HG02870 (cell line): ENCODE measurements around the gene GPR107.

Experiments used
- ATAC-seq: cut with Tn5 transposase; IDR thresholded peaks from one replicate; pipeline ENCODE4 v1.9.1; 2021; ENCODE audit warnings: mild to moderate bottlenecking, moderate library complexity; ENCODE audit not compliant: unreplicated experiment

Gene GPR107

DNA sequence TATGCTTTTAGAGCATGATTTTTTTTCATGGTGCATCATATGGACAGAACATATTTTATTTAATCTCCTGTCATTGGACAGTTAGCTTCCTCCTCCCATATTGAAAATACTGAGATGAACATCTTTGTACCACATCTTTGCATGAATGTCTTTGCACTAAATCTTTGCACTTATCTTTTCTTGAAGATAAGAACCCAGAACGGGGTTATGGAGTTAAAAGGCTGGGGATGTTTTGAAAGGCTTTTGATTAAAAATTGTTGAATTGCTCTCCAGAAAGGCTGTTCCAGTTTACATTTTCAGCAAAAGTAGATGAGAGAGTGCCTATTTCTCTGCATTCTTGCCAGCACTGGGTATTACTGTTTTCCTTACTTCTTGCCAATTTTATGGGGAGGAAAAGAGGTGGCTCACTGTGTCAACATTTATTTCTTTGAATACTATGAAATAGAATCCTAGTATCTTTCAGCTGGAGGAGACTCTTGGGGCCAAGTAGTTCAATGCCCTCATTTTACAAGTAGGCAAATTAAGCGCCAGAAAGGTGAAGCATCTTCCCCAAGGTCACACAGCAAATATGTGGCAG is 125.7 kb downstream of the GPR107 start:
- ATAC-seq: no peak

DNA sequence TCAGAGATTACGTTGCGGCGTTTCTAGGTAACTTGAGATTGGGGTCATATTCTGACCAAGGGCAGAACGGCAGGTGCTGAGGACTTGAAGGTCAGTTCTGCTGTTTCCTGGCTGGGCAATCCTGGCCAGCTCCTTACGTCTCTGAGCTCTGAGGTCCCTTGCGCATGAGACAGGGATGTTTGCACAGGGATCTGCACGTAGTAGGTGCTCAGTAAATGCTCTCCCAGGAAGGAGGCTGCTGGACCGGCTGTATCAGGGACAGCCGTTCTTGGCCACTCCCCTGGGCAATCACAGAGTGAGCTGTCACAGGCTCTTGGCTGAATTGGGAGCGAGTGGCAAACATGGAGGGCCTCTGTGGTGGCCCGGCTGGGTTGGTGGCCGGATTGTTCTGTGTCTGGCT is 126.8 kb downstream of the GPR107 start:
- no peak for ATAC-seq

DNA sequence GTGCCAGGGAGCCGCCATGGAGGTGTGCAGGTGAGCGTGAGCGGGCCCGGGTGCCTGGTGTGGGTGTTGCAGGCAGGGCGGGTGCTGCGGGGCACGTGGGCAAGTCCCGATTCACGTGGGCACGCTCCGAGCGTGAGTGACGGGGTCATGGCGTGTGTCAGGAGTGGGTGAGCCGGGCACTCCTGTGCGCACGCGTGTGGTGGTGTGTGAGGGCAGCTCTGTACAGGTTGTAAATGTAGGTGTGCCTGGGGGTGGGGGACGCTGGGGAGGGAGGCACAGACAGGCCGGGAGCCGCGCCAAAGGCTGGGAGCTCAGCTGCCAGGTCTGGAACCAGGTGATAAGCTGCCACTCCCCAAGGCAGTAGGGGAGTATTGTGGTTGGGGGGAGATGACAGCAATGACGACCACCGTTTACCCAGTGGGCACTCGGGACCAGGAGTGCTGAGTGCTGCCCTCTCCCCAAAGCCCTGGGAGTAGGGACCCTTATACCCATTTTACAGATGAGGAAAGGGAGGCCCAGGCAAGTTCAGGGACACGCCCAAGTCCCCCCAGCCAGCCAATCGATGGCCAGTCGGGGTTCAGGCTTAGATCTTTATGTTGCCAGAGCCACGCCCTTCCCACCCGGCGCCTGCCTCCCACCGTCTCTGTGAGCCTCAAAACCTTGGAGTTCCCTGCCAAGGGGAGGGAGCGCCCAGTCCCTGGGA is 128.1 kb downstream of the GPR107 start:
- ATAC-seq: no peak

DNA sequence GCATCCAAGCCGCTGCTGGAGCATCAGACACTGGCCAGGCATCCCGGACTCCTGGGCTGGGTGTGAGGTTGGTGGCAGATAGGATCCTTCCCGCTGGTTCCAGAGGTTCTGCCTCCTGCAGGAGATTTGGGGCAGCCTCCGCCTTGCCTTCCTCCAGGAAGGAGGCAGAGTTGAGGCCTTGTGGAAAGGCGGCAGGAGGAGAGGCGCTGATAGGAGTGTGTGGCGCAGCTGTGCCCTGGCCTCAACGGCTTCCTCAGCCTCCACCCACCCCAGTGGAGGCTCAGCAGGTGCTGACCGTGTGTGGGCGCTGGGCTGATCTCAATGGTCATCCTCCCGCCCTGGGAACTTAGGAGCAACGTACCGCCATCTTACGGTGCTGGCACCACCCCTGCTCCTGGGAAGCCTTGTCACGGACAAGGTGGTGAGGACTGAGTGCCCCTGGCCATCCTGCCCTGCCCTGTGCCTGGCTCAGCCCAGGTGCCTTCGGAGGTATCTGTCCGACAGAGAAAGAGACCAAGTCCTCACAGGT is 128.7 kb downstream of the GPR107 start:
- ATAC-seq: no peak

DNA sequence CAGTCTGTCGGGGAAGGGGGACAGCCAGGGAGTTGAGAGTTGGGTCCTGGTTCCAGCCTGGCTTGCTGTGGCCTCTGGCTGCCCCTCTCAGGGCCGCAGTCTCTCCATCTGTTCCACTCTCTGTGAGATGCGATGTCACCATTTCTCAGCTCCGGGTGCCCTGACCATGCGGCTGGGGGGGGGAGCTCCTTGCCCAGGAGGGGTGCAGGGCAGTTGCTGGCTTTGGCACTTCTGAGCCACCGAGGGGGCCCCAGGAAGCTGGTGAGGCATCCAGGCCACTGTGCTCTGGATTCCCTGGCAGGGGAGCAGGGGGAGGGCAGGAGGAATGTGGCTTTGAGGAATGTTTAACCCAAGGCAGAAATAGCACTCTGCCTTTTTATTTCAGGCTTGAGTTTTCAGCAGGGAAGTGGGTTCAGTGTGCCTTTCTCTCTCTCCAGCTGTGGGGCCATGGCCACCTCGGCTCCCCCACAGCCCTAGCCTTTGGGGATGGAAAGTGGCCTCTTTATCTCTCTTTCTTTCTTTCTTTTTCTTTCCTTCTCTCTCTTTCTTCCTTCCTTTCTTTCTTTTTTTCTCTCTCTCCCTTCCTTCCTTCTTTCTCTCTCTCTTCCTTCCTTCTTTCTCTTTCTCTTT is 129.5 kb downstream of the GPR107 start:
- ATAC-seq: no peak

DNA sequence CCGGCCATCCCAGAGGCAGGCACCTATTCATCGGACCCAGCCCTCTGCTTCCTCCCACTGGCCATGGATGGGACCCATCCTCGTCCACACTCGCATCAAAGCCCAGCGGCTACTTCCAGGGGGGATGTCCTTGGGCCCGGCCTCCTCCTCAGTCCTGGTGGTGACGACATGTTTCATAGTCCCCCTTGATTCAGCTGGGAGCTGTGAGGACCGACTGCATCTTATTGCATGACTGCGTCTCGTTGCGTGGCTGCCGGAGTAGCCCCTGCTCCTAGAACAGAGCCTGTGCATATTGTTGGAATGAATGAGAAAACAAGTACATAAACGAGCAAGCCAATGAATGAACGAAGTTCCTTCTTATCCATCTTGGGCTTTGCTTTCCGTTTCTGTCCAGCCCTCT is 131.3 kb downstream of the GPR107 start:
- no peak for ATAC-seq

DNA sequence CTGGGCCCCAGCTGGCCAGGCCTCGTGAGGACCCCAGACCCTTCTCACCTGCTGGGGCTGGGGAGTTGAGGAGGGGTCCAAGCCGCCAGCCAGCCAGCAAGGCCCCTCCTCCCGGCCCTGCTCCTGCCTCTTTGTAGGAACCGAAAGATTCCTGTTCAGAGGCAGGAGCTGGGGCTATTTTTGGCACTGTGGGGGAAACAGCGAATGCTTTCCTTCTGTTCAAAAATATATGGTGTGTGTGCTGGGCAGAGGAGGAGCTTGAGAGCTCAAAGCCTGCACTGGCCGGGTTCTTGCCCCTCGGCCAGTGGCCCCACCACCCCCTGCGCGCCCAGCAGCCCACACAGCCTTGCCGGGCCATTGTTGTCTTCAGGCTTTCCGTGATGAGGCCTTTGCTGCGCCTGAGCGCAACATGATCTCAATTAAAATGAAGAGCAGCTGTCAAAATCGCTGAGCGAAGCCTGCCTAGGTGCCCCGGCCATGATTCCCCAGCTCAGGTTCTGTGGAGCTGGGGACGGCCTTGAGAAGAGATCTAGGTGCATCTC is 131.9 kb downstream of the GPR107 start:
- no peak for ATAC-seq

DNA sequence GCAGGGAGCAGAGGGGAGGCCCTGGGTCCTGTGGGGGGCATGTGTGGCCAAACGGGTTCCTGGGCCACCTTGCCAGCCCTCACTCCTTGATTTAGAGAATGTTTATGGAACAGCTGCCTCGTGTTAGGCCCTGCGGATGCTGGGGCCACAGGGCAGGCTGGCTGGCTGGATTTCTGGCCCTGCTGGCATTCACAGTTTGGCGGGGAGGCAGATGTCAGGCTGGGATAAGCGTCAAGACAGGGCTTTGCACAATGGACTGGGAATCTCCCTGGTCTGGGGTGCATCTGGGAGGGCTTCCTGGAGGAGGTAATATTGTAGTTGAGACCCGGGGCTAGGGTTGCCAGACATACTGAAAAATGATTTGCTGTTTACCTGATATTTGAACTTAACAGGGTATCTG is 132.3 kb downstream of the GPR107 start:
- ATAC-seq: no peak

DNA sequence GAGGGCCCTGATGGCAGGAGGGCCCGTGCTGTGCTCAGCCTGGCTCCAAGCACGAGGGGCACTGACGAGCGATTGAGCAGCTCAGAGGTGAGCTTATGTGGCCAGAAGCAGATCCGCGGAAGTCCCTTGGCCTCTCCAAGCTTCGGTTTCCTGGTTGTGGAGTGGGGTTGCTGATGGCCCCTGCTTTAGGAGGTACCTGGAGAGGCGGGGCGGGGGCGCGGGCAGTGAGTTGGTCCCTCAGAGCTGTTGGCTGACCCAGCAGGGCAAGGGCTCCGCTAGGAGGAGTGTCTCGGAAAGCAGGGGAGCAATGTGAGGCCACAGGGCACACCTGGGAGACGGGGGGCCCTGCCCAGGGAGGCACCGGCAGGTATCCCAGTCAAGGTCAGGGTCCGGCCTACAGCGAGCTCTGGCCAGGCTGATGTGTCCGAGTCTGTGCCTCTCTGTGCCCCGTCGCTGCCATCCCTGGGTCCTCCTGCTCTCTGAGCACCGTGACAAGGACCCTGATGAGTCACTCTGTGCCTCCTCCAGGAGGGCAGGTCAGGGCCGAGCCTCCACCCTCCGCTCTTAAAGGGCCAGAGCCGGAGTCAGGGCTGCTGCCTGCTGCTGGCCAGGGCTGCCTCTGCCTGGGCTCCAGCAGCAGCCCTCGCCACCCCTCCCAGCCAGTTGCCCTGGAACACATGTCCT is 133.3 kb downstream of the GPR107 start:
- ATAC-seq: no peak

DNA sequence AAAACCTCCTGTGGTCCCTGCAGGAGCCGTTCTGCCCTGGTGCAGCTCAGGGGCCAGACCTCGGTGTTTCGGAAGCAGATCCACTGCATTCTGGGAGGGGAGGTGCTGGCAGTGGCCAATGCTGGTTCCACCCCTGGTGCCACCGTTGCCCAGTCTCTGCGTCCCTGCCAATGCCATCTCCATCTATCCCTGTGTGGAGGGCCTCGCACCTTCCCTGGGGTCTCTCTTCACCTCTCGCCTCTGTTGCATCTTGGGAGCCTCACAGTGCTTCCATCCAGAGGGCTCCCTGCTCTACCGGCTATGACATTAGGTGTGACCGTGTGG is 133.8 kb downstream of the GPR107 start:
- ATAC-seq: no peak

DNA sequence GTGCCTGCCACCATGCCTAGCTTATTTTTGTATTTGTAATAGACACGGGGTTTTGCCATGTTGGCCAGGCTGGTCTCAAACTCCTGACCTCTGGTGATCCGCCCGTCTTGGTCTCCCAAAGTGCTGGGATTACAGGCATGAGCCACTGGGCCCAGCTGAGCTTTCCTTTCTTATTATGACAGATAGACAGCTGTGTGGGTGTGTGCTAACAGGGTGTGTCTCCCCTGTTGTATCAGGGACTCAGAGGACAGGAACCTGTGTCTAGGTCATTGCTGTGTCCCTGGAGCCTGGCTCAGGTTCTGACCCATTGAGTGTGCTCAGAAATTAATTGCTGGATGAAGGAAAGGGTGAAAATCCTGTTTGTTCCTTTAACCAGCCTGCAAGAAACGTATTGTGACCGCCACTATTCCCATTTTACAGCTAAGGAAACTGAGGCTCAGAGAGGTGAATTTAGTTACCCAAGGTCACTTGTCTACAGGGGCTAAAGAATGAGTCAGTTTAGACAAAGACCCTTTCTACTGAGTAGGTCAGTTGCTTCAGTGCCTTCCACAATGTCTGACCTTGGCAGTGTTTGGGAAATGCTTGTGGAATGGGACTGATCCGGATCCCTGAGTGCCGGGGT is 135.3 kb downstream of the GPR107 start:
- ATAC-seq: no peak
